Endothelial cell of umbilical vein (primary cell): ENCODE results near the gene REEP3. TPM values are rescaled to one million over a fixed set of nuclear protein-coding genes. Genes with fewer than 3 reads are reported as not detected.

Source experiments
- BruUV-seq: library from RNA; stranded (reverse); fragments of 400-500 nt; replicated peaks from 2 replicates; lab custom pipeline; 2021; lab: Mats Ljungman, UMichigan
- CTCF ChIA-PET: fragments of 300-600, 350-600 bp; sonication (Branson Sonifier 250); formaldehyde crosslinking; loops from one replicate; lab custom pipeline; 2021; ENCODE audit warnings: antibody characterized with exemption, inconsistent platforms; lab: Charles Lee
- POLR2A ChIA-PET: fragments of 300-600, 350-600 bp; sonication (Branson Sonifier 250); formaldehyde crosslinking; loops from one replicate; lab custom pipeline; 2021; ENCODE audit warnings: antibody characterized with exemption, inconsistent platforms; lab: Charles Lee
- DNase-seq: peaks from one replicate; pipeline ENCODE4 v3.0.0-alpha.2; 2011; ENCODE audit warnings: low read depth, low spot score
- FAIRE-seq: peaks from 2 replicates; lab custom pipeline; 2011; peaks lifted over from hg19 to GRCh38; lab: Jason Lieb, UNC
- H2AFZ ChIP-seq: 2 replicates; pipeline ENCODE4 v1.6.0; 2012; ENCODE audit warnings: low read depth, low read length, control low read depth, inconsistent platforms
- H3K27ac ChIP-seq: 2 replicates; pipeline ENCODE4 v1.5.1; 2011; ENCODE audit warnings: low read depth, mild to moderate bottlenecking, control low read depth, low read length, moderate library complexity; ENCODE audit not compliant: insufficient read depth
- H3K27me3 ChIP-seq, 2 experiments: 2 replicates each; pipeline versions ENCODE4 v1.6.0 to v1.6.1; 2011; ENCODE audit warnings: low read length in 2 of 2, mixed read lengths in 1 of 2; ENCODE audit not compliant: control insufficient read depth in 2 of 2, insufficient read depth in 2 of 2
- H3K36me3 ChIP-seq, 2 experiments: 2 replicates in 1 of 2; 3 replicates in 1 of 2; pipeline ENCODE4 v1.5.1; 2011; ENCODE audit warnings: low read length in 2 of 2, mild to moderate bottlenecking in 1 of 2, moderate library complexity in 1 of 2; ENCODE audit not compliant: control insufficient read depth in 2 of 2, insufficient read depth in 2 of 2; ENCODE audit errors: extremely low read depth in 1 of 2
- H3K4me1 ChIP-seq: 3 replicates; pipeline ENCODE4 v1.5.1; 2011; ENCODE audit warnings: mild to moderate bottlenecking, low read length; ENCODE audit not compliant: control insufficient read depth, insufficient read depth; ENCODE audit errors: extremely low read depth
- H3K4me2 ChIP-seq: 2 replicates; pipeline ENCODE4 v1.6.1; 2011; ENCODE audit warnings: low read length, control low read depth, mixed read lengths; ENCODE audit not compliant: insufficient read depth
- H3K4me3 ChIP-seq, 3 experiments: fragments of 200-600 bp in 1 of 3; sonication (generic), shearing (Covaris generic) in 1 of 3; replicated peaks in 1 of 3; 2 replicates each; pipeline ENCODE4 v1.5.1; 2011 to 2016; ENCODE audit warnings: control low read depth in 3 of 3, low read length in 3 of 3, mild to moderate bottlenecking in 2 of 3, inconsistent platforms in 1 of 3, low read depth in 1 of 3, moderate library complexity in 1 of 3; ENCODE audit not compliant: insufficient read depth in 1 of 3
- H3K79me2 ChIP-seq: 2 replicates; pipeline ENCODE4 v1.6.0; 2012; ENCODE audit warnings: low read length, inconsistent platforms; ENCODE audit not compliant: control insufficient read depth, insufficient read depth
- H3K9ac ChIP-seq: replicated peaks from 2 replicates; pipeline ENCODE3; 2011; ENCODE audit warnings: low read length, control low read depth; ENCODE audit not compliant: insufficient read depth; ENCODE audit errors: extremely low read depth
- H3K9me1 ChIP-seq: replicated peaks from 3 replicates; pipeline ENCODE4 v1.6.0; 2011; ENCODE audit warnings: mild to moderate bottlenecking, low read length; ENCODE audit not compliant: control insufficient read depth, insufficient read depth; ENCODE audit errors: extremely low read depth
- H3K9me3 ChIP-seq: replicated peaks from 2 replicates; pipeline ENCODE4 v1.5.1; 2012; ENCODE audit warnings: low read length, inconsistent platforms; ENCODE audit not compliant: control insufficient read depth, insufficient read depth
- H4K20me1 ChIP-seq: replicated peaks from 2 replicates; pipeline ENCODE3; 2011; ENCODE audit warnings: mild to moderate bottlenecking, low read length; ENCODE audit not compliant: control insufficient read depth, insufficient read depth; ENCODE audit errors: extremely low read depth
- EZH2 ChIP-seq: IDR thresholded peaks from 2 replicates; pipeline ENCODE4 v1.6.1; 2012; ENCODE audit warnings: borderline replicate concordance, low read depth, mild to moderate bottlenecking, moderate library complexity, low read length, inconsistent platforms; ENCODE audit not compliant: severe bottlenecking
- GATA2 ChIP-seq: IDR thresholded peaks from 2 replicates; pipeline ENCODE4 v1.7.0; 2011; ENCODE audit warnings: low read depth, mild to moderate bottlenecking, moderate library complexity, mixed read lengths, low read length; ENCODE audit not compliant: insufficient read length, insufficient read depth
- JUN ChIP-seq: IDR thresholded peaks from 2 replicates; pipeline ENCODE4 v1.6.1; 2011; ENCODE audit warnings: borderline replicate concordance, low read depth; ENCODE audit not compliant: insufficient read length, insufficient read depth
- MYC ChIP-seq: IDR thresholded peaks from one replicate; pipeline ENCODE4 v1.6.1; 2011; ENCODE audit warnings: mild to moderate bottlenecking, low read depth, low read length
- POLR2A ChIP-seq: IDR thresholded peaks from 2 replicates; pipeline ENCODE4 v1.6.1; 2012; ENCODE audit warnings: low read depth, mild to moderate bottlenecking, control low read depth, low read length
- POLR2AphosphoS5 ChIP-seq: IDR thresholded peaks from 2 replicates; pipeline ENCODE4 v1.6.1; 2012; ENCODE audit warnings: low read depth, mild to moderate bottlenecking, control low read depth, low read length, moderate library complexity; ENCODE audit not compliant: insufficient read depth
- dilution Hi-C: fragments of 300-500 bp; cut with MboI; formaldehyde crosslinking; loops from one replicate; pipeline ENCODE4 v1.15.0; 2019; ENCODE audit warnings: low sequenced_read_pairs; ENCODE audit not compliant: extremely low pct_ligation_motif_present
- intact Hi-C: fragments of 100-400 bp; cut with micrococcal nuclease; formaldehyde crosslinking; loops from one replicate; pipeline ENCODE4 v1.10.0; 2022
- polyA plus RNA-seq, 4 experiments: library from polyadenylated mRNA; depleted of rRNA in 3 of 4; stranded (reverse) in 3 of 4; unstranded in 1 of 4; fragments of >200 nt; gene quantifications; 2 replicates each; pipeline versions ENCODE4 v1.2.1 to v1.2.3, GENCODE V29; 2011 to 2012; ENCODE audit warnings: missing spikeins in 1 of 4
- total RNA-seq: library from RNA; stranded (reverse); gene quantifications from 2 replicates; pipeline ENCODE4 v1.2.3, GENCODE V29; 2021
- TF ChIP-seq, protein P1 (sequence below), 2 donors: IDR thresholded peaks; 1 replicate in 1 of 2; 2 replicates in 1 of 2; pipeline ENCODE4 v1.5.1; 2011; ENCODE audit warnings: low read length in 2 of 2, mild to moderate bottlenecking in 2 of 2, moderate library complexity in 2 of 2, control low read depth in 1 of 2, inconsistent platforms in 1 of 2, low read depth in 1 of 2; ENCODE audit not compliant: insufficient read depth in 1 of 2; ENCODE audit errors: extremely low read depth in 1 of 2
- TF ChIP-seq, protein P2 (sequence below): IDR thresholded peaks from 2 replicates; pipeline ENCODE4 v1.6.1; 2011; ENCODE audit not compliant: insufficient read depth, insufficient read length

Gene REEP3
- total and polyA plus RNA-seq, 2 donors (not counting 3 experiments of a cell fraction or from before 2014, with no cell fraction given): 12.3 to 48.3 TPM

DNA sequence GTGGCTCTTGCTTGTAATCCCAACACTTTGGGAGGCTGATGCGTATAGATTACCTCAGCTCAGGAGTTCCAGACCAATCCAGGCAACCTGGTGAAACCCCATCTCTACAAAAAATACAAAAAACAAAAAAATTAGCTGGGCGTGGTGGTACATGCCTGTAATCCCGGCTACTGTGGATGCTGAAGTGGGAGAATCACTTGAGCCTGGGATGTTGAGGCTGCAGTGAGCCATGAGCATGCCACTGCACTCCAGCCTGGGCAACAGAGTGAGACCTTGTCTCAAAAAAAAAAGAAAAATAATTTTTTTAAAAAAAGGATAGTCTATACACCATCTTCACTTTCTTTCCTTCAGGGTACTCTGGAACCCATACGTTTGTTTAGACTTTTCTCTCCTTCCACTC, 6.2 kb downstream of the REEP3 start:
- Histone ChIP-seq H3K9me3 (no peaks in the 10 kb centered on the region), H3K9ac (no peak overlapping the region), H3K4me2 (no peak overlapping the region), H3K4me3 (no peak overlapping the region), H3K4me1 (peaks cover 7% of the 10 kb centered on the region), H3K79me2 (peaks cover 77% of the 10 kb centered on the region), H3K9me1 (no peaks in the 10 kb centered on the region), H2AFZ (no peak overlapping the region), H3K27me3 (no peaks in the 10 kb centered on the region), H3K36me3 (peaks cover 4% of the 10 kb centered on the region in 2 experiments), H4K20me1 (no peaks in the 10 kb centered on the region), H3K27ac (no peak overlapping the region)
- intact Hi-C loops: no loop called here
- DNase-seq (no peak), FAIRE-seq (no peak)
- dilution Hi-C loops: no loop called here
- ChIA-PET POLR2A (no interaction called here), CTCF (interaction anchor here (1.3 to 1.9 kb wide), 2 partner anchors 12 to 193 kb away, joined by 3 to 4 read pairs; no protein-coding TSS in a partner anchor)
- BruUV-seq: no TSS peak
- no peak for TF ChIP-seq JUN
- TF ChIP-seq MYC: no peak
- TF ChIP-seq GATA2: no peak
- TF ChIP-seq, protein P1, sequence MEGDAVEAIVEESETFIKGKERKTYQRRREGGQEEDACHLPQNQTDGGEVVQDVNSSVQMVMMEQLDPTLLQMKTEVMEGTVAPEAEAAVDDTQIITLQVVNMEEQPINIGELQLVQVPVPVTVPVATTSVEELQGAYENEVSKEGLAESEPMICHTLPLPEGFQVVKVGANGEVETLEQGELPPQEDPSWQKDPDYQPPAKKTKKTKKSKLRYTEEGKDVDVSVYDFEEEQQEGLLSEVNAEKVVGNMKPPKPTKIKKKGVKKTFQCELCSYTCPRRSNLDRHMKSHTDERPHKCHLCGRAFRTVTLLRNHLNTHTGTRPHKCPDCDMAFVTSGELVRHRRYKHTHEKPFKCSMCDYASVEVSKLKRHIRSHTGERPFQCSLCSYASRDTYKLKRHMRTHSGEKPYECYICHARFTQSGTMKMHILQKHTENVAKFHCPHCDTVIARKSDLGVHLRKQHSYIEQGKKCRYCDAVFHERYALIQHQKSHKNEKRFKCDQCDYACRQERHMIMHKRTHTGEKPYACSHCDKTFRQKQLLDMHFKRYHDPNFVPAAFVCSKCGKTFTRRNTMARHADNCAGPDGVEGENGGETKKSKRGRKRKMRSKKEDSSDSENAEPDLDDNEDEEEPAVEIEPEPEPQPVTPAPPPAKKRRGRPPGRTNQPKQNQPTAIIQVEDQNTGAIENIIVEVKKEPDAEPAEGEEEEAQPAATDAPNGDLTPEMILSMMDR (IDR thresholded peaks at IDR 0.05; ENCODE audit: extremely low read depth in 1 of 2, insufficient read depth in 1 of 2, low read depth in 1 of 2, low read length in 2 of 2): no peak
- no peak for TF ChIP-seq POLR2AphosphoS5
- TF ChIP-seq, protein P2, sequence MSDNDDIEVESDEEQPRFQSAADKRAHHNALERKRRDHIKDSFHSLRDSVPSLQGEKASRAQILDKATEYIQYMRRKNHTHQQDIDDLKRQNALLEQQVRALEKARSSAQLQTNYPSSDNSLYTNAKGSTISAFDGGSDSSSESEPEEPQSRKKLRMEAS: no peak
- no peak for TF ChIP-seq EZH2
- no peak for TF ChIP-seq POLR2A
